SK-N-MC (cell line): ENCODE results near the gene PROB1.

Source experiments
- EZH2 ChIP-seq: fragments of 200-600 bp; sonication (generic); IDR thresholded peaks from one replicate; pipeline ENCODE4 v1.6.1; 2017; ENCODE audit warnings: antibody characterized with exemption
- POLR2AphosphoS5 ChIP-seq: IDR thresholded peaks from 2 replicates; pipeline ENCODE4 v1.6.1; 2012; ENCODE audit warnings: mild to moderate bottlenecking, low read depth, low read length, borderline replicate concordance

DNA sequence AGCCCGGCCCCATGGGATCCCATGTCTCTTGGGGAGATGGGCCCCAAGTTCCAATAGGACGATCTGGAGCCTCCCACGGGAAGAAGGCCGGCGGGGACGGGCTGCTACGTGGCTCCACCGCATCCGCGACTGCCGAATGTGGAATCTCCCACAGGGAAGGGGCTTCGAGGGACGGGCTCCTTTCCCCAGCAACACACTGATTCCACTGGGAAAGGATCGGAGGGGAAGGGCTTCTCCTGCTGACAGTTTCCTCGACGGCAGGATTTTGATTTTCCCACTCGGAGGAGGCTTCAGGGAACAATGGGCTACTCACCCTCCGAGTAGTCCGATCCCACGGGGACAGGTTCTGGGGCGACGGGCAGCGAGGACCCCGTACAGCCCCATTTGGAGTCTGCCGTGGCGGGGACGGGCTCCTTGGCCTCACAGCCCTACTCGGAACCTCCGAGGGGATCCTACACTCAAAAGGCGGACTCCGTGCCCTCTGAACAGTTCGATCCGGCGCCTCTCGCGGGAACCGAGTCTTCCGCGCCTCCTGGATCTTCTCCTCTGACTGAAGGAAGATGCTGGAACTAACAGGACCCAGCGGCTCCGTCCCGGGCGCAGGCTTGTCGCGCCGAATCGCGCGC lies 1.3 kb downstream of the PROB1 start:
- TF ChIP-seq EZH2 (no peak), POLR2AphosphoS5 (no peak)
